ENCODE measurements around the gene BTG1. TPM values are rescaled to one million over a fixed set of nuclear protein-coding genes. Genes with fewer than 3 reads are reported as not detected.

Gene BTG1
- total and polyA plus RNA-seq, 9 of the 15 experiments (the other 6 are each of a cell fraction or from before 2014, with no cell fraction given) = 3.7 to 28.6 (median 7.4) TPM

GRCh38 chr12:92145731-92146496 lies at the start of gene BTG1 (continued):
- TF ChIP-seq ZBTB11 (CRISPR knock-in tag; IDR thresholded peaks at IDR 0.05) (no peak), NFE2L1 (tag; IDR thresholded peaks at IDR 0.05; ENCODE audit: borderline replicate concordance, low read depth) (no peak), PHF21A (IDR thresholded peaks at IDR 0.05; ENCODE audit: borderline replicate concordance, low read depth) (no peak), ELK3 (CRISPR knock-in tag; IDR thresholded peaks at IDR 0.05) (no peak), CAMTA2 (CRISPR knock-in tag; conservative IDR thresholded peaks at IDR 0.05) (0 out of 2 replicates have a peak, but pooled peaks have one; percentile 73), E2F8 (IDR thresholded peaks at IDR 0.05; ENCODE audit: low read depth, partially characterized antibody) (peak; percentile 78), ZNF174 (CRISPR knock-in tag; IDR thresholded peaks at IDR 0.05) (no peak), COPS2 (conservative IDR thresholded peaks at IDR 0.05) (no peak), PCBP1 (IDR thresholded peaks at IDR 0.05; ENCODE audit: low read depth, low read length, poor library complexity, severe bottlenecking) (no peak), CREB3L1 (IDR thresholded peaks at IDR 0.05; ENCODE audit: borderline replicate concordance, low read depth) (no peak; the same call in 1 of the 2 replicates)
- TF ChIP-seq, protein P1, sequence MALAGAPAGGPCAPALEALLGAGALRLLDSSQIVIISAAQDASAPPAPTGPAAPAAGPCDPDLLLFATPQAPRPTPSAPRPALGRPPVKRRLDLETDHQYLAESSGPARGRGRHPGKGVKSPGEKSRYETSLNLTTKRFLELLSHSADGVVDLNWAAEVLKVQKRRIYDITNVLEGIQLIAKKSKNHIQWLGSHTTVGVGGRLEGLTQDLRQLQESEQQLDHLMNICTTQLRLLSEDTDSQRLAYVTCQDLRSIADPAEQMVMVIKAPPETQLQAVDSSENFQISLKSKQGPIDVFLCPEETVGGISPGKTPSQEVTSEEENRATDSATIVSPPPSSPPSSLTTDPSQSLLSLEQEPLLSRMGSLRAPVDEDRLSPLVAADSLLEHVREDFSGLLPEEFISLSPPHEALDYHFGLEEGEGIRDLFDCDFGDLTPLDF (CRISPR knock-in tag; IDR thresholded peaks at IDR 0.05) = peak; percentile 78
- TF ChIP-seq, protein P2, sequence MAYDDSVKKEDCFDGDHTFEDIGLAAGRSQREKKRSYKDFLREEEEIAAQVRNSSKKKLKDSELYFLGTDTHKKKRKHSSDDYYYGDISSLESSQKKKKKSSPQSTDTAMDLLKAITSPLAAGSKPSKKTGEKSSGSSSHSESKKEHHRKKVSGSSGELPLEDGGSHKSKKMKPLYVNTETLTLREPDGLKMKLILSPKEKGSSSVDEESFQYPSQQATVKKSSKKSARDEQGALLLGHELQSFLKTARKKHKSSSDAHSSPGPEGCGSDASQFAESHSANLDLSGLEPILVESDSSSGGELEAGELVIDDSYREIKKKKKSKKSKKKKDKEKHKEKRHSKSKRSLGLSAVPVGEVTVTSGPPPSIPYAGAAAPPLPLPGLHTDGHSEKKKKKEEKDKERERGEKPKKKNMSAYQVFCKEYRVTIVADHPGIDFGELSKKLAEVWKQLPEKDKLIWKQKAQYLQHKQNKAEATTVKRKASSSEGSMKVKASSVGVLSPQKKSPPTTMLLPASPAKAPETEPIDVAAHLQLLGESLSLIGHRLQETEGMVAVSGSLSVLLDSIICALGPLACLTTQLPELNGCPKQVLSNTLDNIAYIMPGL (CRISPR knock-in tag; IDR thresholded peaks at IDR 0.05) = 0 out of 2 replicates have a peak, but pooled peaks have one; percentile 10

Measured in K562 (cell line).